GM19043 (cell line): ENCODE results near the gene LRCH4.

Experiments
- ATAC-seq: cut with Tn5 transposase; IDR thresholded peaks from one replicate; pipeline ENCODE4 v1.9.1; 2021; ENCODE audit warnings: low read depth; ENCODE audit not compliant: unreplicated experiment

LRCH4 gene

GRCh38 chr7:100585511-100586265 is at the start of gene LRCH4:
Gene LRCH4 (minus strand): TSS chr7:100586129. CDS start chr7:100586100, 29 bp downstream.
- ATAC-seq, result no peak

- no peak for ATAC-seq
These were observed 47.2 kb upstream of the LRCH4 start for GRCh38 chr7:100632951-100633717.

- no peak for ATAC-seq
These were observed 44.1 kb upstream of the LRCH4 start for GRCh38 chr7:100630066-100630465.

- no peak for ATAC-seq
These were observed 43.3 kb upstream of the LRCH4 start for GRCh38 chr7:100629117-100629716.

GRCh38 chr7:100627238-100627549 is 41.3 kb upstream of the LRCH4 start:
- no peak for ATAC-seq

GRCh38 chr7:100626530-100627237 is 40.8 kb upstream of the LRCH4 start:
- peak; percentile 84 for ATAC-seq

GRCh38 chr7:100626055-100626454 is 40.1 kb upstream of the LRCH4 start:
- ATAC-seq, result no peak

GRCh38 chr7:100623951-100624824 is 38.3 kb upstream of the LRCH4 start:
- no peak for ATAC-seq

GRCh38 chr7:100621554-100621953 is 35.6 kb upstream of the LRCH4 start:
- ATAC-seq, result no peak

- no peak for ATAC-seq
These were observed 34.9 kb upstream of the LRCH4 start for GRCh38 chr7:100620804-100621203.

GRCh38 chr7:100620239-100620638 is 34.3 kb upstream of the LRCH4 start:
- no peak for ATAC-seq

- no peak for ATAC-seq
These were observed 28.5 kb upstream of the LRCH4 start for GRCh38 chr7:100614308-100614861.

- no peak for ATAC-seq
These were observed 27.7 kb upstream of the LRCH4 start for GRCh38 chr7:100613412-100614175.

GRCh38 chr7:100612730-100613390 is 26.9 kb upstream of the LRCH4 start:
- ATAC-seq, result no peak

- peak; percentile 92 for ATAC-seq
These were observed 26.2 kb upstream of the LRCH4 start, which contains the start of gene MOSPD3 for GRCh38 chr7:100611983-100612729. Gene MOSPD3 (plus strand): TSS chr7:100612540. CDS start chr7:100612792, 252 bp downstream.

- no peak for ATAC-seq
These were observed 24.0 kb upstream of the LRCH4 start for GRCh38 chr7:100609958-100610357.

GRCh38 chr7:100607111-100607510 is 21.2 kb upstream of the LRCH4 start:
- ATAC-seq, result no peak

- no peak for ATAC-seq
These were observed 20.4 kb upstream of the LRCH4 start for GRCh38 chr7:100606313-100606712.
